Effector CD8-positive, alpha-beta T cell (primary cell): ENCODE data around the gene AK6.
A peak's percentile ranks its signal among the peaks of the same experiment; 100 is the strongest.
"Not testable (repeated sequence)": the region's sequence is repeated elsewhere in the genome, so short reads cannot be mapped to it uniquely, and the experiment has no call there.

ENCODE experiments used
- DNase-seq: peaks from one replicate; lab custom pipeline; 2025; lab: John Stamatoyannopoulos, UW

Gene AK6

DNA sequence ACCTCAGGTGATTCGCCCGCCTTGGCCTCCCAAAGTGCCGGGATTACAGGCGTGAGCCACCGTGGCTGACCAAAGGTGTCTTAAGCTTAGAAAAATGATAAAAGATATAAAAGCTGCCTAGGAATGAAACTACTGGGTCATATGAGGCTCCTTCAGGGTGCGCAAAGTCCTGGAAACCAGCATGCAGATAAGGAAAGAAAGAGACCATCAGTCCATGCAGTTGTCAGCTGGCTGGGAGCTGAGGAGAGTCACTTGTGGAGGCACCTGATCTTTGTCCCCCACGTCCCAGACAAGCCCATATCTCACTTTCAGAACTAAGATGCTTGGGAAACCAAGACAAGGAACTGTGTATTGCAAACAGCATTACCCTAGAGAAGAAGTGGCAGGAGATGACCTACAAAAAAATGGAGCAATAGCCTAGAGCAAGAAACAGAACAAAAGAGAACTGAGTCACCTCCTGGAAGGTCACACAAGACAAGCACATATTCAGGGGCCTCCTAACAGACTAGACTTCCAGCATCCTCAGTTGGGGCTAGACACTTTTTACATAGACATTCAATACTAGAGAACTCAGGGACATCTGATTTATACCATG lies 33.9 kb downstream of the AK6 start:
- DNase-seq, result no peak

DNA sequence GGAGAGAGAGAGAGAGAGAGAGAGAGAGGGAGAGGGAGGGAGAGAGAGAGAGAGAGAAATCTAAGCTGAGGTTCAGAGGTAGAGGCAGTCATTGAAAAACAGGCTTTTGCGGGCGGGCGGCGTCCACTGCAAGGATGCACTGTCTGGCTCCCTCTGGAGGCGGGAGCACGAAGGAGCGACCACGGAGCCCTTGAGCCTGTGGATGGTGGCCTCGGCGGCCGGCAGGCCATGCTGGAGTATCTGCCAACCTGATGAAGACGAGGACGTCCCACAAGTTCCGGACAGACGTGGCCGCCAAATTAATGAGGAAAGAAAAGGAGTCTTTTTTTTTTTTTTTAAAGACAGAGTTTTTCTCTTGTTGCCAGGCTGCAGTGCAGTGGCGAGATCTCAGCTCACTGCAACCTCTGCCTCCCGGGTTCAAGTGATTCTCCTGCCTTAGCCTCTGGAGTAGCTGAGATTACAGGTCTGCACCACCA lies 34.5 kb downstream of the AK6 start:
- DNase-seq, result peak; percentile 49

DNA sequence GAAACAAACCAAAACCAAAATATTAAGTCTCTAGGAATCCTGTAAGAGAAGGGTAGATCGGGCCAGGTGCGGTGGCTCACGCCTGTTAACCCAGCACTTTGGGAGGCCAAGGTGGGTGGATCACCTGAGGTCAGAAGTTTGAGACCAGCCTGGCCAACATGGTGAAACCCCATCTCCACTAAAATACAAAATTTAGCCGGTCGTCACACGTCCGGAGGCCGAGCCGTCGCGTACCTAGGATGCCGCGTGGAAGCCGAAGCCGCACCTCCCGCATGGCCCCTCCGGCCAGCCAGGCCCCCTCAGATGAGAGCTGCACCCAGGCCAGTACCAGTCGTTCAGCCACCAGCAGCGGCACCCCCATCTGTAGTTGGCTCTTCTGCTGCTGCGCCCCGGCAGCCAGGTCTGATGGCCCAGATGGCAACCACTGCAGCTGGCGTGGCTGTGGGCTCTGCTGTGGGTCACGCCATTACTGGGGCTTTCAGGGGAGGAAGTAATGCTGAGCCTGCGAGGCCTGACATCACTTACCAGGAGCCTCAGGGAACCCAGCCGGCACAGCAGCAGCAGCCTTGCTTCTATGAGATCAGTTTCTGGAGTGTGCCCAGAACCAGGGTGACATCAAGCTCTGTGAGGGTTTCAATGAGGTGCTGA lies 35.5 kb downstream of the AK6 start:
- DNase-seq, result not testable (repeated sequence)

DNA sequence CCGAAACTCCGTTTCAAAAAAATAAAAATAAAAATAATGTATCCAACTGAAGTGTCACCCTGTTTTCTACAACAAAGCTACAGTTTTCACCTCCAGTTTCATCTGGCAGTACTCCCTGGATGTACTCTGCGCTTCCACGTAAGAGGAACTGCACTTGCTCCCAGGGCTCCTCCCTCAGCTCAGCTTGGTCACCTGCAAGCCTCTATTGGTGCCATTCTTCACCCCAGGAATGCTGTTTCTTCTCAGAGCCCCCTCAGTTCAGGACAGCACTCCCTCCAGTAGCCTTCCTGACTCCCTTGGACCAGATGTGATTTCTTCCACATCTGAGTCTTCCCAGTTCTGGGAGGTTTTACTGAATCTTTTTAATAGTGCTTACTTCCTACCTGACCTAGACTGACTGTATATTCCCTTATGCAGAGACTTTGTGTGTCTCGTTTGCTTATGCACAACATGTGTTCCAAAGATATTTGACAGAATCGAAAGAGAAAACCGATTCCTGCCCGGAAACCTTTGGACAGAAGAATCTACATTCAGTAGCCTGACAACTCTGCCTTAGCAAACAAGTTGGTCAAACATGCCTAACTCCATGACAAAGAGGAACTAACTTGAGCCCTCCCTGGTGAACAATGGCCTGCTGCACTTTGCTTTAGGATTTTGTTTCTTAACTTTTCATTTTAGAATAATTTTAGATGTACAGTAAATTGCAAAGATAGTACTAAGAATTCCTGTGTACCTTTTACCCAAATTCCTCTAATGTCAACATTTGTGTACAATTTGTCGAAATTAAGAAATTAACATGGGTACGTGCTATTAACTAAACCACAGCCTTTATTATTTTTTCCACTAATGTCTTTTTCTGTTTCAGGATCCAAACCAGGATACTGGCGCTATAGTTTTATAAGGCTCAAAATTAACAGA lies 37.5 kb downstream of the AK6 start:
- DNase-seq, result no peak

DNA sequence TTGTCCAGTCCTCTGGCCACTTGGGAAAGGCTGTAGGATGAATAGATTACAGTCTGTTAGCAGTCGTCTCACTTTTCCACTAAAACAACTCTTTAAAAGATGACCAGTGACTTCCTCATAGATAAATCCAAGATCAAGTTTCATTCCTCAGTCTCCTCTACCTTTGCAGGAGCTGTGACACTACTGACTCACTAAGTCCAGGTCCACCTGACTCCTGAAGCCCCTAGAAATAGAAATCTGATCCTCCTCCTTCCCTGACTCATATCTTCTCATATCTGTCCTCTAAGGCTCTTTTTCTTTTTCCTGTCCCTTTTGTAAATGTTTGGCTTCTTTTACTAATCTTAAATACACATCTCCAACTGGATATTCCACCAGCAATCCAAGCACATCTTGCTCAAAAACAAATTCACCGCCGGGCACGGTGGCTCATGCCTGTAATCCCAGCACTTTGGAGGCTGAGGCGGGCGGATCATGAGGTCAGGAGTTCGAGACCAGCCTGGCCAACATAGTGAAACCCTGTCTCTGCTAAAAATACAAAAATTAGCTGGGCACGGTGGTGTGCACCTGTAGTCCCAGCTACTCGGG lies 39.3 kb downstream of the AK6 start:
- no peak for DNase-seq

DNA sequence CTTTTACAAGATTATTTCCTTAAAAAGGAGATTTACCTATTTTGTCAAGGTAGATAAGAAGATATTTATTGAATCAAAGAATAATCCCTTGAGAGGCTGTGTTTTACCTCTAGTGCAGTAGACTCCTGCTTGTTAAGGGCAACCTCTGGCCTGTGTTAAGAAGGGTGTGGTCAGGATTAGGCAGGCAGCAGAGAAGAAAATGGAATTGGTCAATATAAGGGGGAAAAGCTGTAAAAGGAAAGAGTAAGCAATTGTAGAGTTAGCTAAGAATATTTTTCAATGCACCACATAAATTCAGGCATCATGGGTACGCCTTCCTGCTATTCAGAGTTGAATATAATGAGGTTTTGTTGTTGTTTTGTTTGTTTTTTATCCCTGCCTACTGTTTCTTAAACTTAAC lies 43.0 kb downstream of the AK6 start:
- DNase-seq, result no peak

DNA sequence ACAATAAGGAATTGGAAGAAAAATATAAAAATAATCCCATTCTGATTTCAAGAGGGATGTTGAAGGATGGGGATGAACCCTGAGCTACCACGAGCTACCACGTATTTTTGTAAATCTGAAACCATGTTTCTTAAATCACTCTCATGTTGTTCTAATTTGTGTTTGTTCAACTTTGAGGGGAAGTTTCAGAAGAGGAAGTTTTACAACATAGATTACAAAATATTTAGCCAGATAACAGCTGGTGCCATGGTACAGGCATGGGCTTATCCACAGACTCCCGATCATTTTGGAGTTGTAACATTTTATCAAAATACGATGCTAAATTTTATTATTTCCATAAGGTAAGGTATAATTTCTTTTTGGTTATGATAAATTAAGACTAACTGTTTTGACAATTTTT lies 51.9 kb downstream of the AK6 start:
- DNase-seq, result no peak

DNA sequence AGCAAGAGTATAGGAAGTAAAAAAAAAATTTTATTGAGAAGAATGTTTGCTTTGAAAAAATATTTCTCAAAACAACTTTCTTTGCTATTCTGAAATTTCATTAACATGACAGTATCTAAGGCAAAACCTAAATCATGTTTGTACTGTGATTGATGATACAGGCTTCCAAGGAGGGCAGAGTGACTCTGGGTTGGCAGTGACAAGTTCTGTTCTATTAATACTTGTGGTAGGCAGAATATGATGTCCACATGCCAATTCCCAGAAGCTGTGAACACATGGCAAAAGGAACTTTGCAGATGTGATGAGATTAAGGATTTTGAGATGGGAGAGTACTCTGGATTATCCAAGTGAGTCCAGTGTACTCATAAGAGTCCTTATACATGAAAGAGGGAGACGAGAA lies 53.3 kb downstream of the AK6 start:
- DNase-seq, result no peak

DNA sequence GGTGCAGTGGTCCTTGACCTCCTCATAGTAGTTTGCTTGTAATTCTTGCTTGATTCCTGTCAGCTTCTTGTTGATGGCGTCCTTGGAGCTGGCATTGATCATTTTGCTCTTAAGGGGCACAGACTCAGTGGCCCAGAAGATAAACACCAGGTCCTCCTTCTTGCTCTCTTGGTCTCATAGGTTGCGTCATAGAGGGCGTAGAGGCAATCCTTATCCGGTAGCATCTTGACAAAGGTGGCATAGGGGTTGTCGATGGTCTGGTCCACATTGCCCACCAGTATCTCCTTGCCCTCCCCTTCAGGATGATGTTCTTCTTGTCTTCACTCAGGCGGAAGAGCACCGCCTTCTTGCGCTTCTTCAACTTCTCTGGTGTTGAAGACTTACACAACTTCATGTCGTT lies 55.9 kb downstream of the AK6 start:
- no peak for DNase-seq

DNA sequence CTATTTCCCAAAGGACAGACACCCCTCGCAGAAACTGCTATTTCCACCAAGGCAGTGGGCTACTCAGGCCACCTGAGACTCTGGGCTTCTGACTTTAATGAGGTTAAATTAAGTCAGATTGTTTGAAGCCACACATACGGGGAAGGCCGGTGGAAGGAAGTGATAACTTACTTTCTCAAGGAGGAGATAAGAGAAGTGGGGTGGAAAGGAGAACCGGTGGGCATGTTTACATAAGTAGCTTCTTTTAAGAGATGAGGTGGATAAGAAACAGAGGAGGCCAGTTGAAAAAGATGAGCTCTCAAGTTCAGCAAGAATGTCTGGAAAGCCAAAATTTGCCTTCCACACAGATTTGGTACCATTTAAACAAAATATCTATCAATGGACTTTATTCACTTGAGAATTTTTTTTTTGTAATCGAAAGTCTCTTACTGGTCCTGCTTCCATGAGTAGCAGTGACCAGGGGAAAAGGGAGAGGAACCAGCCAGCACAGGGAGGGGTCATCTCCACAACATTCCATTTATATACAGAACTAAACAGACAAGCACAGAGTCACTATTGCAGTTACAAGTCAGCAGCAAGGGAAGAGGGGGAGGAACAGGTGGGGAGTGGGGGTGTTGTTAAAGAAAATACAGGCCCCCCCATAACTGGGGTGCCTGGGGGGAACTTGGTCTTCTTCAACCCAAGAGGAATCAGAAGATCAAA lies 56.7 kb downstream of the AK6 start:
- DNase-seq, result no peak

DNA sequence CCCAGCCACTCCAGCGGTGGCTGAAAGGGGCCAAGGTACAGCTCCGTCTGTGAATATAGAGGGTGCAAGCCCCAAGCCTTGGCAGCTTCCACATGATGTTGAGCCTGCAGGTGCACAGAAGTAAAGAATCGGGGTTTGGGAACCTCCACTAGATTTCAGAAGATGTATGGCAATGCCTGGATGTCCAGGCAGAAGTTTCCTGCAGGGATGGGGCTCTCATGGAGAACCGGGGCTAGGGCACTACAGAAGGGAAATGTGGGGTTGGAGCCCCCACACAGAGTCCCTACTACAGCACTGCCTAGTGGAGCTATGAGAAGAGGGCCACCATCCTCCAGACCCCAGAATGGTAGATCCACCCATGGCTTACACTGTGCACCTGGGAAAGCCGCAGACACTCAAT lies 59.9 kb downstream of the AK6 start:
- DNase-seq, result no peak

DNA sequence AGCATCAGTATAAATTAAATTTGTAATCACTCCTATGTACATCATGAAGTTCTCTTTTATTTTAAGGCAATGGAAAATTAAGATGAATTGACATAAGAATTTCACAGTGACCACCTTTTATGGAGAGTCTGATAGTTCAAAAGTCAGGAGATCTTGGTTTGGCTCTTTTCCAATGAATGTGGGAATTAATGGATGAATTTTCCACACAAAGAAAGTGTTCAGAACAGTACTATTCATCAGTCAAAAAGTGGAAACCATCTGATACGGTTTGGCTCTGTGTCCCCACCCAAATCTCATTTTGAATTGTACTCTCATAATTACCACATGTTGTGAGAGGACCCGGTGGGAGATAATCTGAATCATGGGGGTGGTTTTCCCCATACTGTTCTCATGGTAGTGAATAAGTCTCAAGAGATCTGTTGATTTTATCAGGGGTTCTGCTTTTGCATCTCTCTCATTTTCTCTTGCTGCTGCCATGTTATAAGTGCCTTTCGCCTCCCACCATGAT lies 61.2 kb downstream of the AK6 start:
- DNase-seq, result no peak

DNA sequence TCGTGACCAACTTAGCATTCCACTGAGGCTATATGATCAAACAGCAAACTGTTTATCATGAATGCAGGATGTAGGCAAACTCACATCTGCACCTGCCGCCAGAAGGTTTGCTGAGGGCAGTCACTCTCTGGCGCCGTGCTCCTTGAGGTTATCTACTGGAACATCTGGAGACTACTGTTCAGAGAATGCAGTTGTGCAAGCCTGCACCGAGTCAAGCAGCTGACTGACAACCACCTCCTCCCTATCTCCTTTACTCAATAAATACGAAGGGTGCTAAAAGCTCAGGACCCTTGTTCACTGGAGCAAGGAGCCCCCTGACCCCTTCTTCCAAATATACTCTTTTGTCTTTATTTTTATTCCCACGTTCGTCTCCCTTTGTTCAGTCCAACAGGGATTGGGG lies 63.8 kb downstream of the AK6 start:
- DNase-seq, result no peak
